SK-N-SH (cell line): ENCODE data around the gene EWSR1. TPM values are rescaled to one million over a fixed set of nuclear protein-coding genes. Genes with fewer than 3 reads are reported as not detected.

Experiments
- CTCF ChIA-PET: fragments of 300-600, 350-600 bp; formaldehyde crosslinking; extraction: SDS; loops from one replicate; lab custom pipeline; 2021; lab: Yijun Ruan, JAX
- POLR2A ChIA-PET: fragments of 350-600 bp; sonication (Branson Sonifier 250); formaldehyde crosslinking; extraction: SDS; loops from one replicate; lab custom pipeline; 2020; ENCODE audit warnings: antibody characterized with exemption, inconsistent platforms; lab: Yijun Ruan, JAX
- DNase-seq: peaks from one replicate; pipeline ENCODE4 v3.0.0; 2012
- H2AFZ ChIP-seq: fragments of 200-600 bp; sonication (generic); 2 replicates; pipeline ENCODE4 v1.8.1; 2016; ENCODE audit warnings: antibody characterized with exemption, mild to moderate bottlenecking, low read depth
- H3F3A ChIP-seq: fragments of 200-600 bp; sonication (generic); replicated peaks from 2 replicates; pipeline ENCODE3; 2016; ENCODE audit warnings: antibody characterized with exemption, mild to moderate bottlenecking; ENCODE audit not compliant: insufficient read depth
- H3K27ac ChIP-seq, 2 experiments: fragments of 200-500 bp in 1 of 2; fragments of 200-600 bp in 1 of 2; sonication (Bioruptor generic) in 1 of 2; sonication (generic), shearing (Covaris generic) in 1 of 2; 2 replicates each; pipeline versions ENCODE4 v1.5.1 to v1.6.1; 2014 to 2016; ENCODE audit warnings: low read depth in 2 of 2, inconsistent platforms in 1 of 2, low read length in 1 of 2, mild to moderate bottlenecking in 1 of 2, mixed read lengths in 1 of 2
- H3K27me3 ChIP-seq: fragments of 200-600 bp; sonication (generic), shearing (Covaris generic); 2 replicates; pipeline ENCODE4 v1.6.1; 2016; ENCODE audit warnings: mixed run types; ENCODE audit not compliant: insufficient read depth
- H3K36me3 ChIP-seq, 2 experiments: fragments of 200-500 bp in 1 of 2; fragments of 200-600 bp in 1 of 2; sonication (Bioruptor generic) in 1 of 2; sonication (generic) in 1 of 2; replicated peaks in 1 of 2; 2 replicates each; pipeline versions ENCODE3 to v1.5.1; 2014 to 2016; ENCODE audit warnings: low read length in 1 of 2, mild to moderate bottlenecking in 1 of 2; ENCODE audit not compliant: insufficient read depth in 2 of 2, control insufficient read depth in 1 of 2
- H3K4me1 ChIP-seq, 2 experiments: fragments of 200-500 bp in 1 of 2; fragments of 200-600 bp in 1 of 2; sonication (Bioruptor generic) in 1 of 2; sonication (generic), shearing (Covaris generic) in 1 of 2; 2 replicates each; pipeline versions ENCODE4 v1.5.1 to v1.6.1; 2014 to 2016; ENCODE audit warnings: low read depth in 1 of 2, low read length in 1 of 2, mixed run types in 1 of 2; ENCODE audit not compliant: insufficient read depth in 2 of 2, control insufficient read depth in 1 of 2
- H3K4me2 ChIP-seq: fragments of 200-600 bp; sonication (generic), shearing (Covaris generic); 2 replicates; pipeline ENCODE4 v1.6.1; 2017; ENCODE audit warnings: mixed run types
- H3K4me3 ChIP-seq, 2 experiments: fragments of 200-500 bp in 1 of 2; fragments of 200-600 bp in 1 of 2; sonication (Bioruptor generic) in 1 of 2; sonication (generic), shearing (Covaris generic) in 1 of 2; 2 replicates each; pipeline versions ENCODE4 v1.5.1 to v1.8.1; 2014 to 2016; ENCODE audit warnings: low read depth in 2 of 2, inconsistent platforms in 1 of 2, low read length in 1 of 2, mild to moderate bottlenecking in 1 of 2, mixed read lengths in 1 of 2, moderate library complexity in 1 of 2
- H3K79me2 ChIP-seq: fragments of 200-600 bp; sonication (generic); 2 replicates; pipeline ENCODE4 v1.8.1; 2017; ENCODE audit warnings: mild to moderate bottlenecking; ENCODE audit not compliant: insufficient read depth
- H3K9ac ChIP-seq: fragments of 200-600 bp; sonication (generic); 2 replicates; pipeline ENCODE4 v1.6.1; 2017; ENCODE audit warnings: mixed run types
- H3K9me2 ChIP-seq: fragments of 200-600 bp; sonication (generic); 2 replicates; pipeline ENCODE4 v1.6.1; 2017; ENCODE audit warnings: mixed run types
- H3K9me3 ChIP-seq: fragments of 200-600 bp; sonication (generic); 2 replicates; pipeline ENCODE4 v1.6.1; 2017; ENCODE audit warnings: mixed run types, mild to moderate bottlenecking, moderate library complexity
- H4K20me1 ChIP-seq: fragments of 200-600 bp; sonication (generic); 2 replicates; pipeline ENCODE4 v1.6.1; 2017; ENCODE audit warnings: mild to moderate bottlenecking, mixed run types; ENCODE audit not compliant: insufficient read depth
- CTCF ChIP-seq: fragments of 200-600 bp; sonication (generic); IDR thresholded peaks from 2 replicates; pipeline ENCODE4 v1.6.1; 2017; ENCODE audit warnings: antibody characterized with exemption, mild to moderate bottlenecking, moderate library complexity
- ELF1 ChIP-seq: IDR thresholded peaks from 2 replicates; pipeline ENCODE4 v1.4.0; 2012
- EP300 ChIP-seq, 2 experiments: IDR thresholded peaks; 2 replicates each; pipeline versions ENCODE4 v1.4.0 to v1.6.1; 2012; ENCODE audit warnings: borderline replicate concordance in 1 of 2, low read depth in 1 of 2, low read length in 1 of 2
- EZH2phosphoT487 ChIP-seq: fragments of 200-600 bp; sonication (generic); IDR thresholded peaks from 2 replicates; pipeline ENCODE4 v1.6.1; 2017; ENCODE audit warnings: low read depth, mixed run types, mild to moderate bottlenecking, antibody characterized with exemption, moderate library complexity, borderline replicate concordance
- FOSL2 ChIP-seq: IDR thresholded peaks from 2 replicates; pipeline ENCODE4 v1.4.0; 2012; ENCODE audit warnings: low read depth, mild to moderate bottlenecking, moderate library complexity, borderline replicate concordance
- GABPA ChIP-seq: IDR thresholded peaks from 2 replicates; pipeline ENCODE4 v1.4.0; 2012; ENCODE audit warnings: low read depth, mild to moderate bottlenecking
- MAX ChIP-seq: IDR thresholded peaks from 2 replicates; pipeline ENCODE4 v1.4.0; 2012; ENCODE audit warnings: low read depth
- MEF2A ChIP-seq: IDR thresholded peaks from 2 replicates; pipeline ENCODE4 v1.4.0; 2012; ENCODE audit warnings: low read depth, borderline replicate concordance
- MXI1 ChIP-seq: IDR thresholded peaks from 2 replicates; pipeline ENCODE4 v1.6.1; 2012; ENCODE audit warnings: mild to moderate bottlenecking, low read depth, low read length, improper control_type of control experiment
- NFIC ChIP-seq: IDR thresholded peaks from 2 replicates; pipeline ENCODE4 v1.4.0; 2012; ENCODE audit warnings: borderline replicate concordance
- NRF1 ChIP-seq: IDR thresholded peaks from 2 replicates; pipeline ENCODE4 v1.6.1; 2012; ENCODE audit warnings: low read depth, mild to moderate bottlenecking, low read length
- PBX3 ChIP-seq: IDR thresholded peaks from 2 replicates; pipeline ENCODE4; 2012
- RAD21 ChIP-seq: IDR thresholded peaks from 2 replicates; pipeline ENCODE4 v1.6.1; 2012; ENCODE audit warnings: mild to moderate bottlenecking, low read length
- RCOR1 ChIP-seq: fragments of 150-350 bp; IDR thresholded peaks from 2 replicates; pipeline ENCODE4 v1.6.1; 2017; ENCODE audit warnings: antibody characterized with exemption, low read length
- RXRA ChIP-seq: IDR thresholded peaks from 2 replicates; pipeline ENCODE4 v1.4.0; 2012; ENCODE audit warnings: low read depth, mild to moderate bottlenecking, borderline replicate concordance
- TAF1 ChIP-seq: IDR thresholded peaks from 2 replicates; pipeline ENCODE4 v1.6.1; 2012; ENCODE audit warnings: low read depth, mild to moderate bottlenecking, low read length, moderate library complexity, borderline replicate concordance
- TEAD4 ChIP-seq: IDR thresholded peaks from 2 replicates; pipeline ENCODE4 v1.4.0; 2012; ENCODE audit warnings: mild to moderate bottlenecking, borderline replicate concordance; ENCODE audit not compliant: insufficient read depth
- WGBS: methylation state at CpG from one replicate; pipeline ENCODE4 v1.1.6; 2017; ENCODE audit warnings: low lambda C conversion rate; 5-methylcytosine and 5-hydroxymethylcytosine counted together
- polyA plus RNA-seq, 3 experiments: library from polyadenylated mRNA; depleted of rRNA; stranded (reverse); fragments of >200 nt; gene quantifications; 2 replicates each; pipeline ENCODE4 v1.2.3, GENCODE V29; 2012

EWSR1 gene
- polyA plus RNA-seq, 1 of the 3 experiments (the other 2 are of a cell fraction) = 173 TPM

- no peak overlapping the region for H3K4me3 ChIP-seq
These were observed 63.1 kb downstream of the EWSR1 start for GRCh38 chr22:29331213-29331612.

GRCh38 chr22:29331658-29332300 is 63.7 kb downstream of the EWSR1 start:
- H3K27ac ChIP-seq = peak overlapping the region in 1 of 2 experiments; percentile 40; a peak in 1 of 4 replicates
- no peaks in the 10 kb centered on the region for H3K79me2 ChIP-seq
- H2AFZ ChIP-seq = no peak overlapping the region
- CTCF ChIA-PET = interaction anchor here (0.9 to 1.9 kb wide), 3 partner anchors 18 to 86 kb away, joined by 3 to 8 read pairs (median 4); no protein-coding TSS in a partner anchor
- peaks cover 0 to 65% of the 10 kb centered on the region in 2 experiments for H3K36me3 ChIP-seq
- WGBS = 83% methylated on average over 7 of the region's 14 CpGs
- no peak overlapping the region for H3K4me3 ChIP-seq
- H3F3A ChIP-seq = no peaks in the 10 kb centered on the region
- H3K9me3 ChIP-seq = no peaks in the 10 kb centered on the region
- H3K4me2 ChIP-seq = no peak overlapping the region
- no peaks in the 10 kb centered on the region for H3K27me3 ChIP-seq
- H3K9ac ChIP-seq = no peak overlapping the region
- no peaks in the 10 kb centered on the region for H4K20me1 ChIP-seq
- TF ChIP-seq RCOR1 = no peak
- no peak for TF ChIP-seq FOSL2
- TF ChIP-seq PBX3 = no peak
- TF ChIP-seq MAX = no peak
- TF ChIP-seq EP300 (IDR thresholded peaks at IDR 0.05; ENCODE audit: borderline replicate concordance in 1 of 2, low read depth in 1 of 2, low read length in 1 of 2) = 0 out of 4 replicates have a peak, but pooled peaks of 1 of the 2 experiments have one; percentile 12
- H3K9me2 ChIP-seq = no peaks in the 10 kb centered on the region
- peak; percentile 60 for DNase-seq
- H3K4me1 ChIP-seq = peaks cover 0 to 18% of the 10 kb centered on the region in 2 experiments; a peak in 1 of 4 replicates
- POLR2A ChIA-PET = no interaction called here

More at GRCh38 chr22:29331213-29331612, 63.1 kb downstream of the EWSR1 start:
- H4K20me1 ChIP-seq = no peaks in the 10 kb centered on the region
- H3K36me3 ChIP-seq = peaks cover 0 to 69% of the 10 kb centered on the region in 2 experiments
- CTCF ChIA-PET = interaction anchor here (1.6 kb wide), 1 partner anchor 28 kb away, joined by 4 read pairs; no protein-coding TSS in a partner anchor
- POLR2A ChIA-PET = no interaction called here
- H3K9ac ChIP-seq = no peak overlapping the region
- whole genome bisulfite sequencing = no CpG with 5 or more reads among the region's 8 CpGs
- H3K9me2 ChIP-seq = no peaks in the 10 kb centered on the region
- H3K4me1 ChIP-seq = peaks cover 0 to 18% of the 10 kb centered on the region in 2 experiments; a peak in 1 of 4 replicates
- H3K27ac ChIP-seq = no peak overlapping the region; a peak in 1 of 4 replicates
- TF ChIP-seq CTCF (no peak), EZH2phosphoT487 (no peak), GABPA (no peak), RXRA (no peak), MEF2A (no peak), TEAD4 (no peak), TAF1 (no peak), RAD21 (no peak), FOSL2 (no peak), EP300 (IDR thresholded peaks at IDR 0.05; ENCODE audit: borderline replicate concordance in 1 of 2, low read depth in 1 of 2, low read length in 1 of 2) (no peak), RCOR1 (no peak), NFIC (no peak), ELF1 (no peak), MXI1 (no peak), NRF1 (no peak)
- H3F3A ChIP-seq = no peaks in the 10 kb centered on the region
- no peaks in the 10 kb centered on the region for H3K27me3 ChIP-seq
- H3K9me3 ChIP-seq = no peaks in the 10 kb centered on the region
- no peak for DNase-seq
- H3K4me2 ChIP-seq = no peak overlapping the region
- H3K79me2 ChIP-seq = no peaks in the 10 kb centered on the region
- no peak overlapping the region for H2AFZ ChIP-seq
